NCI-H526 (cell line): ENCODE data around the gene STPG1.

Experiments used
- DNase-seq, 2 experiments: peaks; one replicate each; lab custom pipeline; 2025; lab: John Stamatoyannopoulos, UW

STPG1 gene

GRCh38 chr1:24426744-24427544, 13.4 kb upstream of the STPG1 start:
- no peak for DNase-seq

DNA sequence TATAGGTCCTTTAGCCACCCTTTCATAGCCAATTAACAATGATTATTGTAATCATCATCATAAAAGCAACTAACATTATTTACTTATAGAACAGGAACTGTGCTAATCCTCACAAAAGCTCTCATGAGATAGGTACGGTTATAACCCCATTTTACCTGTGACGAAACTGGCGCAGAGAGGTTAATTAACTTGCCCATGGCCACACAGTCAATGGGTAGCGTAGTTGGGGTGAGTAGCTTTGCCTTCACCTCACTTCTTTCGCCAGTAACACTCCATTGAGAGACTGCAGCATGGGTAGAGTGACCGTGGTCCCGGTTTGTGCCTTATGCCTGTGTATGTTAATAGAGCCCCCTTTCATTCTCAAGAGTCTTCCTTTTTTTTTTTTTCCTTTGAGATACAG, 12.3 kb upstream of the STPG1 start:
- DNase-seq, result no peak

DNA sequence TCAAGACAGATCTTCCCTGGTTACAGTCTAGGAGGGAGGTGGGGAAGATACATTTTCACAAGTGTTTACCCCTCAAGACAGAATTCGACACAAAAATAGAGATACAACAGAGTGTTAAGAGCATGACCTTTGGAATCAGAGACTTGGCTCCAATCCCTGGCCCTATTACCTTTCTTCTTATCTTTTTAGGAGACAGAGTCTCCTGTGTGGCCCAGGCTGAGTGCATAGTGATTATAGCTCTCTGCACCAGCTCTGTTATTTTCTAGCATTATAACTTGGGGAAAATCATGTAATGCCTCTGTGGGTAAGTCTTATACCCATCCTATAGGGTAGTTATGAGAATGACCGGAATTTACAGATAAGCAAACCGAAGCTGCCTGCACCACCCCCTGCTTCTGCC, 11.9 kb upstream of the STPG1 start:
- DNase-seq, result no peak

DNA sequence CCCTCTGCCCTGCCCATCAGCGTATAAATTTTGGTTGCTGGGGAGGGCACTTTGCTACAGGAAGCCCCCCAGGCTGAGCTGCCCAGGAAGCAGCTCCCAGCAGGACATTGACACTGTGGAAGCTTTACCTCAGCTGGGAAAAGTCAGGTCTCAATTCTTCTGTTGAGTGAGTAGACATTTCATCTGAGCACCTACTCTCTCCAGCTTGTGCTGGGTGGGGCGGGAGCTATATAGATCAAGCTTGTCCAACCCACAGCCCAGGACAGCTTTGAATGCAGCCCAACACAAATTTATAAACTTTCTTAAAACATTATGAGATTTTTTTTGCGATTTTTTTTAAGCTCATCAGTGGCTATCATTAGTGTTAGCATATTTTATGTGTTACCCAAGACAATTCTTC, 11.4 kb upstream of the STPG1 start:
- no peak for DNase-seq

- no peak for DNase-seq
These were observed 10.6 kb upstream of the STPG1 start for GRCh38 chr1:24424207-24424606.

DNA sequence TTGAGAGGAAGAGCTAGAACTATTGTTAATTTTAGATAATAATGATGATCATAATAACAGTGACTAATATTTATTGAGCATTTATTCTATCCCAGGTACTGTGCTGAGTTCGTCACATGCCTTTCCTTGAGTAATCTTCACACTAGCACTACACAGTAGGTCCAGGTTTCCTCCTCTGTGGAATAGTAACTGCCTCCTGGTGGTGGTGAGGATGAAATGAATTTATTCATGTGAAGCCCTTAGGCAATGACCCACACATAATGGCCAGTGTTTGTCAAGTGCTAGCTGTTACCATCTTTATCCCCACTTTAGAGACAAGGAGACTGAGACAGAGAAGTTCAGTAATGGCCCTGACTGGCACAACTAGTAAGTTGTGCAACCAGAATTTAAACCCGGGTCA, 7.9 kb upstream of the STPG1 start:
- no peak for DNase-seq

GRCh38 chr1:24420547-24420946, 7.0 kb upstream of the STPG1 start:
- no peak for DNase-seq

- DNase-seq, result no peak
These were observed 5.5 kb upstream of the STPG1 start for GRCh38 chr1:24418898-24419628.

GRCh38 chr1:24417681-24418080, 4.1 kb upstream of the STPG1 start:
- DNase-seq, result no peak

DNA sequence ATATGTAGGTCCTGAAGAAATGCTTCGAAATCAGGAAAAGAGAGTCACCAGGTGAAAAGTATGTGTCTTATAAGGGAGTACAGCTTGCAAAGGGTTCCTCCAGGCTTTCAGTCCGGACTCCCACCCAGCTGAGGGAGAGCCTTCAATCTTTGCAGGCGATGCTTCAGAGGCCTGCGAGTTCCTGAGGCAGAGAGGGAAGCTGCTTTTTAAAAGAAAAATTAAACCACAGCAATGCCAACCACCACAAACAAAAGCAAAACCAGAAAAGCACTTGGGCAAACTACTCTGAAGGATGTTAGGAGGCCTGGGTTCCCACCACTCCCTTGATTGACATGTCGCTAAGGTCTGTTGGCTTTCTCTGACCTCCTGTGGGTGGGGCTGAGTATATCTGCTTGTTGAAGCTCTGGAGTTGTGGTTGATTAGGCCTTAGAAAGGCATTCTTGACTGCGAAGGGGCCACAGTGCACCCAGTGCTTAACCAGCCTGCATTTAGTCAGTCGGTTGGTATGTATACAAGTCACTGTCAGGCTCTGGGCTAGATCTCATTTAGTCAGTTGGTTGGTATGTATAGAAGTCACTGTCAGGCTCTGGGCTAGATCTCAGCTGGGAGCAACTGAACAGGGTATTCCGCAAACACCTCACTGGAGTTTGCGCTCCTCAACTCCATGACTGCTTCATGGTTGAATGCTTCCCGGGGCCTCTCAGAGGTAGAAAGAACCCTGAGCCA, 3.2 kb upstream of the STPG1 start:
- peak; percentile 61 to 71 for DNase-seq

DNA sequence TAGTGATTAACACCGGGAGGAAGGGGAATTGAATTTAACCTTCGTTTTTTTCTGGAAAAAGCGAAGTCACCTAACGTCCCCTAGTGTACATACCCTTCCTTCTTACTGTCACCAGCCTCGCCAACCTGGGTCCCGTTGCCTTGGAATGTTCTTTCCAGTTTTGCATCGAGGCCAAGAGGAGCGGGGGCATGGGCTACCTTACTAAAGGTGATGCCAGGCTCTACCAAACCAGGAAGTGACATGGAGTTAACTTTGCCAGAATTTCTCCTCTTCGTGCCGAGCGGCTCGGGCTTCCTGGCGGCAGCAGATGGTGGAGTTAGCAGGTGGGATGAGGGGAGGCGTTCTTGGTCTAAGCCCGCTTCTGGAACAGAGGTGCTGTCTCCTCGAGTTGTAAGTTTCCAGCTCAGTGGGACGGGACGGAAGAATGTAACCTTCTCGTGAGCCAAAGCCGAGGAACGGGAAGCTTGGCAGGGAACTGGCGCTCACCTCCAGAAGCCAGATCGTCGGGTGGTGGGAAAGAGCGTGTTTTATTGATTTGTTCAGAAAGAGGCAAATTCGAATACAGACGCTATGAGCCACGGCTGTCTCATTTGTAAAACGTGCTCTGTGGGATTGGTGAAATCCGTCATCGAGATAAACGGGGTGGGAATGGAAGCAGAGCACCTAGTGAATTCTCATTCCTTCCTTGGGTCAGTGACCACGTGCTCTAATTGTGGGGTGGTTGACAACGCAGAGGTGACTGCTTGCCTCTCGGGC, 2.5 kb upstream of the STPG1 start:
- peak in 1 of 2 experiments; percentile 63 for DNase-seq

DNA sequence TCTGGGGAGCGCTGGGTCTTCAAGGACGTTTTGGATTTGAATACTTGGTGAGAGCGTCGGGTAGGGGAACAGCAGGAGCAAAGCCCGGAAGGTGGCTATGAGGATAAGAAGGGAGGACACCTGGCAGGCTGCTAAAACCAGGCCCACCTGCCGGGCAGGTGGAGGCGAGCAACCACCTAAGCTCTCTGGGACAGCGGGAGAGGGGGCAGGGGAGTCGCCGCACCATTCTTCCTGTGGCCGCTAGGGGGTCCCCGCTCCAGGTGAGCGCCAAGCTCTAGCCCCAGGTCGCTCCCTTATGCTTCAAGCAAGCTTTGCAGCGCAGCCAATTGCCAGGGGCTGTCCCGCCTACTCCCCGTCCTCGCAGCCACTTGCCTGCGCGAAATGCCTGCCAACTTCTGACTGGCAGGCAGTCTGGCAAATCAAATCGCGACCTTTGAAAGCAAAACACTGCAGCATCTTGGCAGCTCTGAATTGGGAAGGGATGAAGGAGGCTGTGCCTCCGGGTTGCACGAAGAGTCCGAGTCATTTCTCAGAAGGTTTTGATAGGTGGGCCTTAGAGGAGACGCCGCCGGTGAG, 1.8 kb upstream of the STPG1 start, which contains the start of gene NIPAL3:
NIPAL3 (plus strand) TSS at position 469 of the 576 bp plus-strand sequence. CDS start 3,746 bp downstream, outside the sequence.
- DNase-seq, result peak; percentile 99

DNA sequence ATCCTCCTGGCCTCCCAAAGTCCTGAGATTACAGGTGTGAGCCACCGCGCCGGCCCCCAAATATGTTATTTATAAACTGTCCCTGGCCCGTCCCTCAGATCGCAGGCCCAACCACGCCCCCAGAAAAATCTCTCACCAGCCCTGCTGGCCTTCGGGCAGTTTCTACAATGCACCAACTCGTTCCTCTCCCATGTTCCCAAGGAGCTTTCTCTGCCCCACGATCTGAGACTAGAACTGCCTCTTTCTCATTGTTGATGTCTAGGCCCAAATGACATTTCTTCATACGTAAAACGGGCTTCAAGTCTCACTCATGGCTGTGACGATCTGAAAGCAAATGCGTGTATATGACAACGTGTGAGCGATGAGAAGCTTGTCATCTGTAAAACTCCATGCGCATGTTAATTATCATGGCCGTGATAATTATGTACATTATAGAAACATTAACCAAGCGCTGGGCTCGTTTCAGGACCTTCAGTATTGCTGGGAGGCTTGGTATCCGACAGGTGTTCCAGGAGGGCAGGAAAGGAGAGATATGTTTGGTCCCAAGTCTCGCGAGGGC, 1.3 kb upstream of the STPG1 start:
- no peak for DNase-seq

GRCh38 chr1:24412408-24412807, 1.2 kb downstream of the STPG1 start:
- DNase-seq, result no peak

GRCh38 chr1:24411963-24412362, 1.6 kb downstream of the STPG1 start:
- no peak for DNase-seq

GRCh38 chr1:24410750-24411149, 2.8 kb downstream of the STPG1 start:
- no peak for DNase-seq

DNA sequence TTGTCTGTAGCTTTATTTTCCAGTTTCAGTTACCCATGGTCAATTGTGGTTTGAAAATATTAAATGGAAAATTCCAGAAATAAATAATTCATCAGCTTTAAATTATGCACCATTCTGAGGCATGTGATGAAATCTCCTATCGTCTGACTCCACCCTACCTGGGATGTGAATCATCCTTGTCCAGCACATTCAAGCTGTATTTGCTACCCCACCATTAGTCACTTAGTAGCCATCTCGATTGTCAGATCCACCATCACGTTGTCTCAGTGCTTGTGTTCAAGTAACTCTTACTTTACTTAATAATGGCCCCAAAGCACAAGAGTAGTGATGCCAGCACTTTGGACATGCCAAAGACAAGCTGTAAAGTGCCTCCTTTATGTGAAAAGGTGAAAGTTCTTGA, 4.0 kb downstream of the STPG1 start:
- no peak for DNase-seq

DNA sequence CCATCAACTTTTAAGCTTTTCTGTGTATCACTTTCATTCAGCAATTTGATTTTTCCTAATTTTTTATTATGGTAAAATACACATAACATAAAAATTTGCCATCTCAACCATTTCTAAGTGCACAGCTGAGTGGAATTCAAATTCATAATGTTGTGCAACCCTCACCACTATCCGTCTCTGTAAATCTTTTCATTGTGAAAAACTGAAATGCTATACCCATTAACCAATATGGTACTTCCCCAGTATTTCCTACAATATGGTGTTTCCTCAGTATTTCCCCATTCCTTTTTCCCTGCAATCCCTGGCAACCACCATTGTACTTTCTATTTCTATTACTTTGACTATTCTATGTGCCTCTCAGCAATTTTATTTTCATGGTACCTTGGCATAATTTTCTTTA, 6.8 kb downstream of the STPG1 start:
- no peak for DNase-seq

- DNase-seq, result no peak
These were observed 9.8 kb downstream of the STPG1 start for GRCh38 chr1:24403806-24404205.

DNA sequence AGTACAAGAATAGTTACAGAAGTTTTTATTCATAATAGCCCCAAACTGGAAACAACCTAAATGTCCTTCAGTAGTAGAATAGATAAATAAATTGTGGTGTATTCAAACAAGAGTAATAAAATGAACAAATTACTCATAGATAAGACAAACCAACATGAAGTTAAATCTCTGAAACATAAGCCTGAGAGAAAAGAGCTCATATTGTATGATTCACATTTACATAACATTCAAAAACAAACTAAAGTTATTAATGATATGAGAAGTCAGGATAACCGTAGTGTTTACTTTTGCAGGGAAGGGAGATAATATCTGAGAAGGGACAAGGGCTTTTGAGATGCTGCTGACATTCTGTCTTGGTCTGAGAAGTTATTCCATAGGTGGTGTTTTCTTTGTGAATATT, 13.5 kb downstream of the STPG1 start:
- DNase-seq, result no peak

GRCh38 chr1:24393892-24394291, 19.7 kb downstream of the STPG1 start:
- no peak for DNase-seq
